H9 (cell line): ENCODE data around the gene HCFC1. TPM values are rescaled to one million over a fixed set of nuclear protein-coding genes. Genes with fewer than 3 reads are reported as not detected.
"Not testable (repeated sequence)": the region's sequence is repeated elsewhere in the genome, so short reads cannot be mapped to it uniquely, and the experiment has no call there.

Experiments
- DNase-seq: peaks from one replicate; pipeline ENCODE4 v3.0.0-alpha.2; 2017
- H2AFZ ChIP-seq: one replicate; pipeline ENCODE4 v1.6.1; 2013; ENCODE audit warnings: mild to moderate bottlenecking, low read length, control low read depth, moderate library complexity
- H2AK5ac ChIP-seq: 2 replicates; pipeline ENCODE4 v1.6.1; 2013; ENCODE audit warnings: low read length, control low read depth, mixed read lengths; ENCODE audit not compliant: insufficient read length
- H2BK120ac ChIP-seq: one replicate; pipeline ENCODE4 v1.6.1; 2013; ENCODE audit warnings: low read depth, mild to moderate bottlenecking, low read length, control low read depth, inconsistent platforms; ENCODE audit not compliant: poor library complexity, severe bottlenecking
- H2BK12ac ChIP-seq: 2 replicates; pipeline ENCODE4 v1.6.1; 2013; ENCODE audit warnings: low read length, control low read depth, mixed read lengths, low read depth; ENCODE audit not compliant: insufficient read length
- H2BK15ac ChIP-seq: 2 replicates; pipeline ENCODE4 v1.6.1; 2013; ENCODE audit warnings: low read depth, low read length, control low read depth
- H2BK20ac ChIP-seq: one replicate; pipeline ENCODE4 v1.6.1; 2013; ENCODE audit warnings: low read depth, mild to moderate bottlenecking, low read length, control low read depth, inconsistent platforms; ENCODE audit not compliant: poor library complexity, severe bottlenecking
- H2BK5ac ChIP-seq: 2 replicates; pipeline ENCODE4 v1.6.1; 2013; ENCODE audit warnings: low read length, control low read depth, mixed read lengths; ENCODE audit not compliant: insufficient read length
- H3K14ac ChIP-seq: 2 replicates; pipeline ENCODE4 v1.6.1; 2013; ENCODE audit warnings: low read length, control low read depth; ENCODE audit not compliant: insufficient read depth
- H3K18ac ChIP-seq: 2 replicates; pipeline ENCODE4 v1.6.1; 2013; ENCODE audit warnings: low read depth, mild to moderate bottlenecking, mixed read lengths, low read length, control low read depth; ENCODE audit not compliant: insufficient read length
- H3K23ac ChIP-seq: 2 replicates; pipeline ENCODE4 v1.6.1; 2013; ENCODE audit warnings: low read length, control low read depth, mixed read lengths, low read depth; ENCODE audit not compliant: insufficient read length
- H3K23me2 ChIP-seq: 2 replicates; pipeline ENCODE4 v1.6.1; 2013; ENCODE audit warnings: low read depth, mild to moderate bottlenecking, mixed read lengths, low read length, control low read depth; ENCODE audit not compliant: insufficient read length, poor library complexity, severe bottlenecking
- H3K27ac ChIP-seq: 2 replicates; pipeline ENCODE4 v1.5.1; 2013; ENCODE audit warnings: low read length, control low read depth, mixed read lengths, low read depth; ENCODE audit not compliant: insufficient read length
- H3K27me3 ChIP-seq: 2 replicates; pipeline ENCODE4 v1.6.1; 2013; ENCODE audit warnings: low read length, control low read depth, inconsistent platforms; ENCODE audit not compliant: insufficient read depth
- H3K4ac ChIP-seq: 2 replicates; pipeline ENCODE4 v1.6.1; 2013; ENCODE audit warnings: low read depth, mild to moderate bottlenecking, control low read depth, inconsistent platforms, low read length, moderate library complexity
- H3K4me1 ChIP-seq: 2 replicates; pipeline ENCODE4 v1.6.1; 2013; ENCODE audit warnings: low read length, control low read depth, inconsistent platforms; ENCODE audit not compliant: insufficient read depth
- H3K4me2 ChIP-seq: 2 replicates; pipeline ENCODE4 v1.6.1; 2013; ENCODE audit warnings: low read length, control low read depth, mixed read lengths; ENCODE audit not compliant: insufficient read length, insufficient read depth
- H3K56ac ChIP-seq: 2 replicates; pipeline ENCODE4 v1.6.1; 2013; ENCODE audit warnings: low read depth, mild to moderate bottlenecking, mixed read lengths, low read length, control low read depth; ENCODE audit not compliant: insufficient read length
- H3K79me1 ChIP-seq: 2 replicates; pipeline ENCODE4 v1.6.1; 2013; ENCODE audit warnings: low read depth, mild to moderate bottlenecking, moderate library complexity, low read length, control low read depth, inconsistent platforms; ENCODE audit not compliant: insufficient read depth, poor library complexity, severe bottlenecking
- H3K79me2 ChIP-seq: 2 replicates; pipeline ENCODE4 v1.6.1; 2013; ENCODE audit warnings: low read length, control low read depth, inconsistent platforms; ENCODE audit not compliant: insufficient read depth
- H3K9ac ChIP-seq: 2 replicates; pipeline ENCODE4 v1.6.1; 2013; ENCODE audit warnings: low read length, control low read depth, mixed read lengths; ENCODE audit not compliant: insufficient read length; ENCODE audit errors: extremely low read depth
- H3K9me3 ChIP-seq: one replicate; pipeline ENCODE4 v1.6.1; 2013; ENCODE audit warnings: low read depth, low read length, inconsistent platforms; ENCODE audit not compliant: control insufficient read depth
- H3T11ph ChIP-seq: one replicate; pipeline ENCODE4 v1.6.1; 2013; ENCODE audit warnings: mild to moderate bottlenecking, low read length, control low read depth, inconsistent platforms
- H4K20me1 ChIP-seq: one replicate; pipeline ENCODE4 v1.6.1; 2013; ENCODE audit not compliant: control insufficient read depth, insufficient read length, insufficient read depth
- H4K5ac ChIP-seq: 2 replicates; pipeline ENCODE4 v1.6.1; 2013; ENCODE audit warnings: low read depth, mild to moderate bottlenecking, mixed read lengths, low read length, control low read depth; ENCODE audit not compliant: insufficient read length
- H4K8ac ChIP-seq: replicated peaks from 2 replicates; pipeline ENCODE4 v1.6.1; 2013; ENCODE audit warnings: low read length, control low read depth, mixed read lengths, low read depth; ENCODE audit not compliant: insufficient read length
- H4K91ac ChIP-seq: 2 replicates; pipeline ENCODE4 v1.6.1; 2013; ENCODE audit warnings: low read depth, mild to moderate bottlenecking, moderate library complexity, mixed read lengths, low read length, control low read depth; ENCODE audit not compliant: insufficient read length
- H3K27ac Mint-ChIP-seq, 3 experiments: 2 replicates in 2 of 3; 3 replicates in 1 of 3; pipeline ENCODE4 v1.8.0; 2020 to 2021; ENCODE audit warnings: mixed read lengths in 3 of 3, mild to moderate bottlenecking in 1 of 3, moderate library complexity in 1 of 3
- H3K27me3 Mint-ChIP-seq: 2 replicates; pipeline ENCODE4 v1.8.0; 2021; ENCODE audit warnings: low read depth, mild to moderate bottlenecking, moderate library complexity, mixed read lengths
- H3K36me3 Mint-ChIP-seq, 3 experiments: 2 replicates in 2 of 3; 3 replicates in 1 of 3; pipeline ENCODE4 v1.8.0; 2020 to 2021; ENCODE audit warnings: low read depth in 3 of 3, mixed read lengths in 3 of 3; ENCODE audit not compliant: insufficient read depth in 1 of 3
- H3K4me1 Mint-ChIP-seq, 2 experiments: 2 replicates each; pipeline ENCODE4 v1.8.0; 2020; ENCODE audit warnings: mixed read lengths in 2 of 2
- H3K4me3 Mint-ChIP-seq, 2 experiments: 2 replicates in 1 of 2; 3 replicates in 1 of 2; pipeline ENCODE4 v1.8.0; 2020 to 2021; ENCODE audit warnings: mild to moderate bottlenecking in 2 of 2, mixed read lengths in 2 of 2, moderate library complexity in 1 of 2
- H3K9me3 Mint-ChIP-seq, 2 experiments: 2 replicates in 1 of 2; 3 replicates in 1 of 2; pipeline ENCODE4 v1.8.0; 2020; ENCODE audit warnings: mild to moderate bottlenecking in 2 of 2, mixed read lengths in 2 of 2, moderate library complexity in 1 of 2
- CTCF ChIP-seq: fragments of 200-600 bp; sonication (generic); conservative IDR thresholded peaks from 3 replicates; pipeline ENCODE4 v1.8.0; 2021; ENCODE audit warnings: antibody characterized with exemption, mild to moderate bottlenecking
- WGBS: extraction: QIAGEN DNeasy Blood & Tissue Kit; methylation state at CpG from one replicate; pipeline ENCODE4 v1.1.7; 2013; ENCODE audit warnings: missing lambda C conversion rate, low lambda C conversion rate, mixed read lengths; ENCODE audit not compliant: insufficient read length; ENCODE audit errors: extremely low coverage; 5-methylcytosine and 5-hydroxymethylcytosine counted together
- total RNA-seq: library from RNA; stranded (reverse); gene quantifications from 2 replicates; pipeline ENCODE4 v1.2.1, GENCODE V29; 2021

The HCFC1 gene
- total RNA-seq, 1 experiment from 2014 or later = 144 TPM

GRCh38 chrX:153995504-153995903 lies 23.9 kb upstream of the HCFC1 start:
- peaks cover 2% of the 10 kb centered on the region; the same call in 1 of the 2 replicates for H3K27me3 Mint-ChIP-seq
- Histone ChIP-seq H4K20me1 (no peaks in the 10 kb centered on the region), H3K79me1 (no peaks in the 10 kb centered on the region), H3T11ph (no peak overlapping the region), H2BK5ac (no peak overlapping the region), H3K79me2 (no peaks in the 10 kb centered on the region), H3K9ac (no peak overlapping the region), H3K56ac (no peak overlapping the region), H3K18ac (no peak overlapping the region), H3K4me2 (no peak overlapping the region), H2BK20ac (no peak overlapping the region), H3K4me1 (no peaks in the 10 kb centered on the region), H2BK120ac (no peak overlapping the region), H3K14ac (no peak overlapping the region), H3K27me3 (no peaks in the 10 kb centered on the region), H2AK5ac (no peak overlapping the region), H2BK15ac (no peak overlapping the region), H2AFZ (no peak overlapping the region), H4K5ac (no peak overlapping the region), H3K4ac (no peak overlapping the region), H4K91ac (no peak overlapping the region), H3K23ac (no peak overlapping the region), H2BK12ac (no peak overlapping the region), H4K8ac (no peak overlapping the region), H3K9me3 (peaks cover 5% of the 10 kb centered on the region), H3K23me2 (no peaks in the 10 kb centered on the region), H3K27ac (no peak overlapping the region)
- H3K9me3 Mint-ChIP-seq = peaks cover 75 to 81% of the 10 kb centered on the region in 2 experiments
- no peak overlapping the region for H3K27ac Mint-ChIP-seq
- TF ChIP-seq CTCF = no peak
- H3K36me3 Mint-ChIP-seq = peaks cover 2 to 5% (median 4%) of the 10 kb centered on the region in 3 experiments; a peak in 4 of 7 replicates
- no peak for DNase-seq
- WGBS = no CpG with 5 or more reads among the region's 8 CpGs
- H3K4me3 Mint-ChIP-seq = no peak overlapping the region
- H3K4me1 Mint-ChIP-seq = peaks cover 7% of the 10 kb centered on the region in 2 experiments; a peak in 2 of 4 replicates

GRCh38 chrX:153994398-153994797 lies 22.8 kb upstream of the HCFC1 start:
- not testable (repeated sequence) for H4K91ac ChIP-seq, H2BK20ac ChIP-seq, H3K56ac ChIP-seq, H3K4me1 Mint-ChIP-seq, H3K27me3 ChIP-seq, H4K20me1 ChIP-seq, H3K4me1 ChIP-seq, H3K79me1 ChIP-seq, H2BK5ac ChIP-seq, H2AK5ac ChIP-seq, H3K23me2 ChIP-seq, H3K4me3 Mint-ChIP-seq, H3K14ac ChIP-seq, H3K27ac Mint-ChIP-seq, H2BK12ac ChIP-seq, DNase-seq, H2BK120ac ChIP-seq, H3K9me3 ChIP-seq, H3K27me3 Mint-ChIP-seq, H3K23ac ChIP-seq, H3K27ac ChIP-seq, H3K18ac ChIP-seq, H3K4ac ChIP-seq, H3T11ph ChIP-seq, H2BK15ac ChIP-seq, H3K79me2 ChIP-seq, H3K9ac ChIP-seq, H2AFZ ChIP-seq, H4K8ac ChIP-seq, H3K36me3 Mint-ChIP-seq, H3K4me2 ChIP-seq, H4K5ac ChIP-seq
- WGBS = no CpG with 5 or more reads among the region's 5 CpGs
- H3K9me3 Mint-ChIP-seq = peaks cover 79 to 83% of the 10 kb centered on the region in 2 experiments
